HG03097 (cell line): Measurements from ENCODE around the gene SYT12.

ENCODE experiments used
- ATAC-seq: cut with Tn5 transposase; IDR thresholded peaks from one replicate; pipeline ENCODE4 v1.9.1; 2021; ENCODE audit not compliant: unreplicated experiment, low FRiP score

SYT12 gene

GRCh38 chr11:67027483-67027930, 4.6 kb downstream of the SYT12 start:
- ATAC-seq = no peak

GRCh38 chr11:67027943-67028542, 5.1 kb downstream of the SYT12 start:
- ATAC-seq = no peak

GRCh38 chr11:67029146-67029545, 6.2 kb downstream of the SYT12 start:
- ATAC-seq = no peak

- no peak for ATAC-seq
These were observed 8.0 kb downstream of the SYT12 start for GRCh38 chr11:67030976-67031375.

GRCh38 chr11:67031791-67032561, 9.0 kb downstream of the SYT12 start:
- no peak for ATAC-seq

GRCh38 chr11:67032830-67033551, 10.1 kb downstream of the SYT12 start:
- no peak for ATAC-seq

GRCh38 chr11:67033661-67034166, 10.8 kb downstream of the SYT12 start:
- no peak for ATAC-seq

GRCh38 chr11:67034350-67034749, 11.4 kb downstream of the SYT12 start:
- no peak for ATAC-seq

- no peak for ATAC-seq
These were observed 17.2 kb downstream of the SYT12 start for GRCh38 chr11:67040147-67040546.

- no peak for ATAC-seq
These were observed 18.7 kb downstream of the SYT12 start for GRCh38 chr11:67041602-67042001.

GRCh38 chr11:67043572-67044349, 20.8 kb downstream of the SYT12 start:
- ATAC-seq = no peak

- no peak for ATAC-seq
These were observed 21.6 kb downstream of the SYT12 start for GRCh38 chr11:67044496-67044895.

- no peak for ATAC-seq
These were observed 22.4 kb downstream of the SYT12 start for GRCh38 chr11:67045314-67045713.

- no peak for ATAC-seq
These were observed 25.7 kb downstream of the SYT12 start for GRCh38 chr11:67048515-67049130.

- ATAC-seq = no peak
These were observed 27.2 kb downstream of the SYT12 start for GRCh38 chr11:67050139-67050538.

- no peak for ATAC-seq
These were observed 28.4 kb downstream of the SYT12 start for GRCh38 chr11:67051180-67051893.

GRCh38 chr11:67051945-67052488, 29.1 kb downstream of the SYT12 start:
- no peak for ATAC-seq

- ATAC-seq = no peak
These were observed 30.0 kb downstream of the SYT12 start for GRCh38 chr11:67052891-67053290.

- ATAC-seq = no peak
These were observed 31.0 kb downstream of the SYT12 start for GRCh38 chr11:67053896-67054329.
